Measurements from ENCODE around the gene HDAC2.

DNA sequence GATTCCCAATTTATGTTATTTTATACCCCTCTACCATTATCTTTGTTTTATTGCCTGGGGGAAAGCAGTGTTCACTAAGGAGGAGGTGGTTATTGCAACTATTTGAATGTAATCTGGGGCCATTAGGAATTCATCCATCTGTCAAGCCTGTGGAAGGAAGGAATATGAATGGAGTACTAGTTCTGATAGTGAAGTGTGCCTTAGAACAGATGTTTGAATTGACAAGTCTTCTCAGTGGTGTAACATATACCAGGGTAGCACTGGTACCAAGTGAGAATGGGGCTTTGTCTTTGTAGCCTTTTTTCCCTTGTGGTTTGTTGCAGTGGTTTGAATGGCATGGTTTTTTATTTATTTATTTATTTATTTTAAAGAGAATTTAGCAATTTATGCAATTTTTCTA is 27.9 kb upstream of the HDAC2 start:
- TF ChIP-seq OSR1 (CRISPR knock-in tag; IDR thresholded peaks at IDR 0.05) (no peak), TCF4 (CRISPR knock-in tag; IDR thresholded peaks at IDR 0.05; ENCODE audit: borderline replicate concordance) (no peak), ZFP30 (CRISPR knock-in tag; IDR thresholded peaks at IDR 0.05) (no peak), PATZ1 (CRISPR knock-in tag; IDR thresholded peaks at IDR 0.05; ENCODE audit: borderline replicate concordance) (no peak), ISL1 (CRISPR knock-in tag; IDR thresholded peaks at IDR 0.05) (no peak), ZC3H10 (CRISPR knock-in tag; IDR thresholded peaks at IDR 0.05) (no peak), ZNF565 (CRISPR knock-in tag; conservative IDR thresholded peaks at IDR 0.05; ENCODE audit: low read depth) (no peak), PPARA (CRISPR knock-in tag; IDR thresholded peaks at IDR 0.05; ENCODE audit: borderline replicate concordance) (no peak), POU6F1 (CRISPR knock-in tag; IDR thresholded peaks at IDR 0.05; ENCODE audit: borderline replicate concordance, low read depth) (no peak), ARNTL (CRISPR knock-in tag; IDR thresholded peaks at IDR 0.05; ENCODE audit: borderline replicate concordance, low read depth) (no peak), ZFP3 (CRISPR knock-in tag; IDR thresholded peaks at IDR 0.05) (no peak), ZNF70 (CRISPR knock-in tag; IDR thresholded peaks at IDR 0.05) (no peak)
- TF ChIP-seq, protein P1, sequence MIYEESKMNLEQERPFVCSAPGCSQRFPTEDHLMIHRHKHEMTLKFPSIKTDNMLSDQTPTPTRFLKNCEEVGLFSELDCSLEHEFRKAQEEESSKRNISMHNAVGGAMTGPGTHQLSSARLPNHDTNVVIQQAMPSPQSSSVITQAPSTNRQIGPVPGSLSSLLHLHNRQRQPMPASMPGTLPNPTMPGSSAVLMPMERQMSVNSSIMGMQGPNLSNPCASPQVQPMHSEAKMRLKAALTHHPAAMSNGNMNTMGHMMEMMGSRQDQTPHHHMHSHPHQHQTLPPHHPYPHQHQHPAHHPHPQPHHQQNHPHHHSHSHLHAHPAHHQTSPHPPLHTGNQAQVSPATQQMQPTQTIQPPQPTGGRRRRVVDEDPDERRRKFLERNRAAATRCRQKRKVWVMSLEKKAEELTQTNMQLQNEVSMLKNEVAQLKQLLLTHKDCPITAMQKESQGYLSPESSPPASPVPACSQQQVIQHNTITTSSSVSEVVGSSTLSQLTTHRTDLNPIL (CRISPR knock-in tag; IDR thresholded peaks at IDR 0.05; ENCODE audit: low read depth) = no peak

All from SK-N-SH treated with all-trans-retinoic acid at 6 μM for 48 hours (cell line).